NCI-H1694 treated with DMSO at 0.1 percent for 48 hours (cell line): Measurements from ENCODE around the gene GALR3.
A peak's percentile ranks its signal among the peaks of the same experiment; 100 is the strongest.
"Not testable (repeated sequence)": the region's sequence is repeated elsewhere in the genome, so short reads cannot be mapped to it uniquely, and the experiment has no call there.

Source experiments
- DNase-seq: peaks from one replicate; lab custom pipeline; 2025; lab: John Stamatoyannopoulos, UW

Gene GALR3, protein sequence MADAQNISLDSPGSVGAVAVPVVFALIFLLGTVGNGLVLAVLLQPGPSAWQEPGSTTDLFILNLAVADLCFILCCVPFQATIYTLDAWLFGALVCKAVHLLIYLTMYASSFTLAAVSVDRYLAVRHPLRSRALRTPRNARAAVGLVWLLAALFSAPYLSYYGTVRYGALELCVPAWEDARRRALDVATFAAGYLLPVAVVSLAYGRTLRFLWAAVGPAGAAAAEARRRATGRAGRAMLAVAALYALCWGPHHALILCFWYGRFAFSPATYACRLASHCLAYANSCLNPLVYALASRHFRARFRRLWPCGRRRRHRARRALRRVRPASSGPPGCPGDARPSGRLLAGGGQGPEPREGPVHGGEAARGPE

DNA sequence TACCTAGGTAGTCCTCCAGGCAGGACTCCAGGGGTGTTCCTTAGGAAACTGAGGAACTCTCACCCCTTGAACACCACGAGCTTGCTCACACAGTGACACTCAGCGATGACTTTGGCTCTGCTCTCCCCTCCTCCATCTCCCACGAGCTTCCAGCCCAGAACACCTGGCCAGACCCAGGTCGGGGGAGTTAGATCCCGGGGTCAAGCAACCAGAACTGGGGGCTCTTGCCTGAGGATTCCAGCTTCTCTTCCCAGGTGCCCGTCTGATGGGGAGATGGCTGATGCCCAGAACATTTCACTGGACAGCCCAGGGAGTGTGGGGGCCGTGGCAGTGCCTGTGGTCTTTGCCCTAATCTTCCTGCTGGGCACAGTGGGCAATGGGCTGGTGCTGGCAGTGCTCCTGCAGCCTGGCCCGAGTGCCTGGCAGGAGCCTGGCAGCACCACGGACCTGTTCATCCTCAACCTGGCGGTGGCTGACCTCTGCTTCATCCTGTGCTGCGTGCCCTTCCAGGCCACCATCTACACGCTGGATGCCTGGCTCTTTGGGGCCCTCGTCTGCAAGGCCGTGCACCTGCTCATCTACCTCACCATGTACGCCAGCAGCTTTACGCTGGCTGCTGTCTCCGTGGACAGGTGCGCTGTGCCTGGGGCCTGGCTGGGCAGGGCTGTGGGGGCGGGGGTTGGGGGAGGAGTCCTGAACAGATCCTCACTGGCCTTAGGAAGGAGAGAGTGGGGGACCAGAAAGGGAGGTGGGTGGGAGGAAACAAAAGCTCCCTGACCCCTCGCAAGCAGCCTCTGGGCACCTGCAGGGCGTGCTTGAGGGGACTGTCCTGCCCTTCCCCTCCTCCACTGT lies at the start of gene GALR3:
TSS of gene GALR3 (plus strand) at position 249 of the 852 bp plus-strand sequence. CDS start at position 274, 25 bp downstream.
- DNase-seq, result no peak

- DNase-seq, result no peak
Observed at GRCh38 chr22:37774728-37775127, 48.5 kb upstream of the GALR3 start.

DNA sequence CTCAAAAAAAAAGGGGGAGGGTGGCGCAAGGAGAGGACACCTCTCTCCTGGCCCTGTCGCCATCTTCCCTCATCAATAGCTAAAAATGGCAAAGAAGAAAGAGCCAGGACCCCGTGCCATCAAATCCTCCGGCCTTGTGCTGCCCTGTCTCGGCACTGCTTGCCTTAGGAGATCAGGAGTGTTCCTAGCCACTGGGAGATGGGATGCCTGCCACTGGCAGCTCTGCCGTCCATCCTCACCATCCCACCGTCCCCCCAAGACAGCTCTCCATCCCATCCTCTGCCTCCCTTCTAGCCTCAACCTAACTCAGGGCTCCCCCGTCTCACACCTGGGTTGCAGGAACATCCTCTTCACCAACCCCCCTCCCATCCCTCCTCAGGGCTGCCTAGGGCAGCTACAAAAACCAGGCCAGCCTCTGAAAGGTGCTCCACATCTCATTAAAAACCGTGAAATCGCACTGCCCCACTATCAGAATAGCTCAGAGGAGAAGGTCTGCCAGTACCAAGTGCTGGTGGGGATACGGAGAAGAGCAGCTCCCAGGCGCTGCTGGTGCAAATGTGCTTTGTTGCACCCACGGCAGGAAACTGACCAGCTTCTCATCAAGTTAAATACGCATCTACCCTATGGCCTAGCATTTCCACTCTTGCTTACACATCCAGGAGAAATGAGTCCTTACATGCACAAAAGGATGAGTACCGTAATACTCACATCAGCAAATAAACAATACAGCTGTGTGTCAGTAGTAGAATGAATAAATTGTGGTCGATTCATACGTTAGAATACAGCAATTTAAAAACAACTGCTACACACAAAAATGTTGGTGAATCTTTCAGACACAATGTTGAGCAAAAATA lies 47.2 kb upstream of the GALR3 start:
- no peak for DNase-seq

GRCh38 chr22:37776639-37777005 lies 46.6 kb upstream of the GALR3 start:
- no peak for DNase-seq

GRCh38 chr22:37777122-37777687 lies 46.0 kb upstream of the GALR3 start:
- no peak for DNase-seq

DNA sequence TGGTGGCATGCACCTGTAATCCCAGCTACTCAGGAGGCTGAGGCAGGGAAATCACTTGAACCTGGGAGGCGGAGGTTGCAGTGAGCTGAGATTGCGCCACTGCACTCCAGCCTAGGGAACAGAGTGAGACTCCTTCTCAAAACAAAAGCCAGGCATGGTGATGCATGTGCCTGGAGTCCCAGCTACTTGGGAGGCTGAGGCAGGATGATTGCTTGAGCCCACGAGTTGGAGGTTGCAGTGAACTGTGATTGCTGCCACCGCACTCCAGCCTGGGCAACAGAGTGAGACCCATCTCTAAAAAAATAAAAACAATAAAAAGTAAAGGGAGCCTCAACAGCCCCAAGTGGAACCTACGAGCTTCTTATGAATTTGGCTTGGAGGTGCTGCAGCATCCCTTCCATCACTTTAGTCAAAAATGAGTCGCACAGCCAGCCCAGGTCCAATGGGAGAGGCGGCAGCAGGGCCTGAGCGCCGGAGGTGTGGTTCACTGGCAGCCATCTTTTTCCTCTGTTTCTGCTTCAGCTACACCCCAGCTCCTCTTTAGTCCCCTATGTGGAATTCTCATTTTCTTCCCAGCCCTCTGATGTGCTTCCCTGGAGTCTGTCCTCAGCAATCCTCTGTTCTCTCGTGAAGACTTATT lies 44.7 kb upstream of the GALR3 start:
- no peak for DNase-seq

- DNase-seq, result no peak
Observed at GRCh38 chr22:37781434-37782059, 41.6 kb upstream of the GALR3 start.

GRCh38 chr22:37782340-37783168 lies 40.6 kb upstream of the GALR3 start:
- no peak for DNase-seq

GRCh38 chr22:37784829-37785495 lies 38.2 kb upstream of the GALR3 start:
- DNase-seq, result no peak

- no peak for DNase-seq
Observed at GRCh38 chr22:37790234-37790633, 32.9 kb upstream of the GALR3 start.

- DNase-seq, result no peak
Observed at GRCh38 chr22:37792494-37792893, 30.7 kb upstream of the GALR3 start.

DNA sequence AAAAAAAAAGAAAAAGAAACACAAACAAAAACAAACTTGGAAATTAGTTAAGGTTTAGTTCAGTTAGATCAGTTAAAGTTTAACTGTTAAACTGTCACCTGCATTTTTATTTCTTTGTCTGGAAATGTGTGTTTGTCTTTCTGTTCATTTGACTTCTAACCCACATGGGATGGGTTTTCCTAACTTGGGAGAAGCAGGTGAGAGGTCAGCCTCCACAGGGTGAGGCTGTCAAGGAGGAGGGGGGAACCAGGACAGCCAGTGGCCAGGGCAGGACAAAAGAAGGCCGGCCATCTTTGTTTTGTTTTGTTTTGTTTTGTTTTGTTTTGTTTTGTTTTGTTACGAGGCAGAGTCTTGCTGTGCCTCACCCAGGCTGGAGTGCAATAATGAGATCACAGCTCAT lies 28.8 kb upstream of the GALR3 start:
- DNase-seq, result no peak

DNA sequence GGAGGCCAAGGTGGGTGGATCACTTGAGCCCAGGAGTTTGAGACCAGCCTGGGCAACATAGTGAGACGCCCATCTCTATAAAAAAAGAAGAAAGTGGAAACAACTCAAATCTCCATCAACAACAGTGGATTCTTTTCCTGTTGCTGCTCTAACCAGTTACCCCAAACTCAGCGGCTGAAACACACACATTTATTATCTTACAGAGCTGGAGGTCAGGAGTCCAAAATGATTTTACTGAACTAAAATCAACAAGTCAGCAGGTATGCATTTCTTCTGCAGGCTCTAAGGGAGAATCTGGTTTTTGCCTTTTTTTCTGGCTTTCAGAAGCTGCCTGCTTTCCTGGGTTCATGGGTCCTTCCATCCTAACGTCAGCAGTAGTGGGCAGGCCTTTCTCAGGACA lies 27.1 kb upstream of the GALR3 start:
- no peak for DNase-seq

DNA sequence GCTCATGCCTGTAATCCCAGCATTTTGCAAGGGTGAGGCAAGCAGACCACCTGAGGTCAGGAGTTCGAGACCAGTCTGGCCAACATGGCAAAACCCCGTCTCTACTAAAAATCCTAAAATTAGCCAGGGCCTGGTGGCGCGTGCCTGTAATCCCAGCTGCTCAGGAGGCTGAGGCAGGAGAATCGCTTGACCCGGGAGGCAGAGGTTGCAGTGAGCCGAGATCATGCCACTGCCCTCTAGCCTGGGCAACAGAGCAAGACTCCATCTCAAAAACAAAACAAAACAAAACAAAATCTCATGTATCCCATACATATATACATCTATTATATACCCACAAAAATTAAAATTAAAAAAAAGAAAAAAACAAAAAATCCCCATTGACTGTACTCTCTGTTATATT lies 25.9 kb upstream of the GALR3 start:
- DNase-seq, result not testable (repeated sequence)

DNA sequence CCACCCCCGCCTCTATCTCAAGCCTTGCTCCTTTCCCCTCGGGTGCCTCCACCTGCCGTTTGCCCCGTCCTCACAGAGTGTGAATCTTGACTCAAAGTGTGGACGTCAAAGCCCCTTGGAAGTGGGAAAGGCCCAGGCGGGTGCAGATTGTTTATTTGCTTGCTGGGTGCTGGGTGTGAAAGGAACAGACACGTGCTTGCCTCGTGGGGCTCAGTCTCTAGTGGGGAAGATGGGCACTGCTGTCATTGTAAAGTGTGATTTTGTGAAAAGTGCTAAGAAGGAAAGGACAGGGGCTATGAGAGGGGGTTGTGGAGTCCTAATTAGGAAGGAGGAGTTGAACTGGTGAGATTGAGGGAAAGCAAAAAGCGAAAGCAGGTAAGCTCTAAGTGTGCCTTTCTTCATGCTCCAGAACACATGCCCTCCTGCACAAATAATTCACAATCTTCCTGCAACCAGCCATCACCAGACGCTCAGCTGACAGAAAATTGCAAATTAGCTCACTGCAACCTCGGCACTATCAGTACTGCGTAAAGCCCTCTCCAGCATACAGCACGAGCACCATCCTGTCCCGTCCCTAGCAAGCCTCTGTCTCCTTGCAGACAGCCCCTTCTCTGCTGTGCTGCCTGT lies 25.2 kb upstream of the GALR3 start:
- no peak for DNase-seq

DNA sequence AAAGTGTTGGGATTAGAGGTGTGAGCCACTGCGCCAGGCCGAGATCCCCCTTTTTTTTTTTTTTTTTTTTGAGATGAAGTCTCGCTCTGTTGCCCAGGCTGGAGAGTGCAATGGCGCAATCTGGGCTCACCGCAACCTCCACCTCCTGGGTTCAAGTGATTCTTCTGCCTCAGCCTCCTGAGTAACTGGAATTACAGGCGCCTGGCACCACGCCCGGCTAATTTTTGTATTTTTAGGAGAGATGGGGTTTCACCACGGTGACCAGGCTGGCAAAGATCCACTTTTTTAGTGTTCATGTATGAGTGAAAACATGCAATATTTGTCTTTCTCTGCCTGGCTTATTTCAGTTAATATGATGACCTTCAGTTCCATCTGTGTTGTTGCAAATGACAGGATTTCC lies 23.2 kb upstream of the GALR3 start:
- not testable (repeated sequence) for DNase-seq

DNA sequence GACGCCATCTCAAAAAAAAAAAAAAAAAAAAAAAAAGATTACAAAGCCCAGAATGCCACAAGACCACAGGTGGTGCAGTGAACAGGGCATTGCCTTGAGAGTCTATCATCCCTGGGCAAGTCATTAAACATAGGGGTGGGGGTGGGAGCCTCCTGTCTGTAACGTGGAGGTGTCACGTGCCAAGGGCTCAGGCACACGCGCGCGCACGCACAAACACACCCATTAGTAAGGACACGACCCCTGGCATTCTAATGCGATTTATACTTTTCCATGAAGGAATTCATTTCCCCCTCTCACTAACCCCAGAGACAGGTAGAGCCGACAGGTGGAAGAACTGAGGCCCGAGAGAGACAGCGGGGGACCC lies 21.3 kb upstream of the GALR3 start:
- DNase-seq, result no peak

GRCh38 chr22:37802310-37803194 lies 20.6 kb upstream of the GALR3 start:
- peak; percentile 58 for DNase-seq
